ENCODE results near the gene HLA-DOA. TPM values are rescaled to one million over a fixed set of nuclear protein-coding genes. Genes with fewer than 3 reads are reported as not detected.

The HLA-DOA gene
- total and polyA plus RNA-seq, 2 of the 8 experiments (the other 6 are each of a cell fraction or from before 2014, with no cell fraction given), result 23.7 to 89.0 TPM

GRCh38 chr6:33017018-33017417, 7.6 kb upstream of the HLA-DOA start (continued):
- TF ChIP-seq CTBP2 (IDR thresholded peaks at IDR 0.05; ENCODE audit: borderline replicate concordance, insufficient read depth, insufficient read length, low read length) (no peak), ZNF274 (IDR thresholded peaks at IDR 0.05; ENCODE audit: borderline replicate concordance, extremely low read depth, low read length) (no peak), ASH2L (IDR thresholded peaks at IDR 0.05; ENCODE audit: low read length) (no peak), POU5F1 (IDR thresholded peaks at IDR 0.05; ENCODE audit: low read depth, low read length) (no peak), EZH2 (IDR thresholded peaks at IDR 0.05; ENCODE audit: low read depth, low read length, severe bottlenecking) (no peak), BACH1 (IDR thresholded peaks at IDR 0.05; ENCODE audit: low read length) (no peak), SIRT6 (IDR thresholded peaks at IDR 0.05; ENCODE audit: low read length) (no peak), POLR2AphosphoS5 (IDR thresholded peaks at IDR 0.05; ENCODE audit: low read depth, low read length) (no peak), NRF1 (IDR thresholded peaks at IDR 0.05; ENCODE audit: low read depth, low read length) (no peak), SP1 (IDR thresholded peaks at IDR 0.05; ENCODE audit: low read depth, low read length) (no peak), SRF (IDR thresholded peaks at IDR 0.05; ENCODE audit: low read depth, low read length) (no peak)

Measured in H1 (cell line).